Epidermal melanocyte (primary cell): ENCODE measurements around the gene SOX8.

ENCODE experiments used
- DNase-seq: peaks from one replicate; pipeline ENCODE4 v3.0.0; 2011; ENCODE audit warnings: low spot score; ENCODE audit not compliant: insufficient read length

The SOX8 gene

GRCh38 chr16:986411-986810, 4.8 kb downstream of the SOX8 start:
- DNase-seq = no peak

DNA sequence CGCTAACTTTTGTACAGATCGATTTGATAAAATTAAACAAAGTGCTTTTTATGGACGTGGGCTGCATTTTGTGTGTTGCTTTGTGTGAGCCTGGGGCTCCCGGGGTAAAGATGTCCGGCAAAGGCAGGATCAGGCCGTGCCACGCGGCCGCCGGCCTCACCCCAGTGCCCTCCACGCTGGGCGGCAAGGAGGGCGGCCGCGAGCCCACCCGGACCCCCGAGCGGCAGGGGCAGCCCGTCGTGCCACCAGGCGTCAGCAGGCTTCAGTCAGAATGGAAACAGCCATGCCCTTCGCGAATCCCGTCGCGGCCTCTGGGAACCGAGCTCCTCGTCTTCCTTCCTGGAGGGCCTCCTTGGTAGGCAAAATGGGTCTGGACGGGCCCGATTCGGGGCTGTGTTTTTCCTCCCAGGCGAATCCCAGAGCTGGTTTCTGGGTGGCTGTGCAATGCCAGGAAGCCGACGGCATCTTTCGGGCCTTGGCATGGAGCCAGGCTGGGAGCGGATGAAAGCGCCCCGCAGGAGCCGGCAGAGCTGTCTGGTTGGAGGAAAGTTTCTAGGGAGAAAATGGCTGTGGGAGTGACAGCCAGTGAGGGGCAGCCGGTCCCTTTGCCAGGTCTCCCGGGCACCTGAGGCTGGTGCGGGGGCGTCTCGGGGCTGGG, 5.5 kb downstream of the SOX8 start:
- no peak for DNase-seq

DNA sequence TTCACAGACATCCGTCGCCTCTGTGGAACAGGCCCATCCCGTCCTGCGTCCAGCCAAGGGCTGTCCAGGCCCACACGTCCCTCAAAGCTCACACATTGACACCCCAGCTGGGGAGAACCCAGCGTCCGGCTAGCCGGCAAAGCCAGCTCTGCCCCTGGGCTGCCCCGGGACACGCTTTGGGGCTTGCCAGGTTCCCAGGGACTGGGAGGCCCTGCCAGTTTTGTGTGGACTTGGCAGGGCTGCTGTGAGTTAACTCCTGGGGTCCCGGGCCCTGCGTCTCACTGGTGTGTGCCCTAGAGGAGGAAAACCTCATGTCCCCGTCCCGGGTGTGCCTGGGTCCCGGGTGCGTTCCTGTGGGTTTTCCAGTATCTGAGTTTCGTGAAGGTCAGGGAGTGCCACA, 6.3 kb downstream of the SOX8 start:
- DNase-seq = no peak

DNA sequence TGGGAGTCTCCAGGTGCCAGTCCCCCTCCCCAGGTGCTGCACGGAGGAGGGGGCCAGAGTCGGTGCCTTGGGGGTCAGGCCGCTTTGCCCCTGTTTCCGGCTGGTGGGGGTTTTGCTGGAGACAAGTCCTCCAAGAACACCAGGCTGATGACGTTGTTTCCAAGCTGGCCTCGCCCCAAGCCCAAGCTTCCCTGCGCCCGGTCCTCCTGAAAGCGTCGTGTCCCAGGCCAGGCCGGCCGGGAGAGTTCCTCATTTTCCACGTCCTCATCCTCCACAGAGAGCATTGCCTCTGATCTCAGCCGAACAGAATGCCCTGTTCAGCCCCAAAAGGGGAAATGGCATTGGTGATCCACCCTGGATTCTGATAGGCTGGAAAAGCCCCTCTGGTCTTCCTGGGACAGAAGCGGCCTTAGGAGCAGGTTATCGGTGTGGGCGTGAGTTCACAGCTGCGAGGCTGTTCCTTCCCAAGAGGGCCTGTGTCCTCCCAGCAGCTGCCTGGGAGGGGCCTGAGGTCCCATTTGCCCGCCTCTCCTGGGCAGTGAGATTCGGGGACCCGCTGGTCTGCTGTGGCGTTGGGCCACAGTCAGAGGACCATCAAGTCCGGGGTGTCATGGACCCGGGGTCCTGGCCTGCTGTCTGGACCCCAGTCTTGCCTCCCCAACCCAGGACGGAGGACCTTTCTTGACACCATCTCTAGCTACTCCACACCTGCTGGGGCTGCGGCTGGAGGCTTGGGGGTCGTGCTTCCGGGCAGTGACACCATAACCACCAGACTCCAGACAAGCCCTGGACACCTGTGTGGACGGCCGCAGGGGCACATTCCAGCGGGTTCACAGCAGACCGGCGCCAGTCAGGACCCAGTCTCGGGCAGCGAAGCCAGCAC, 7.1 kb downstream of the SOX8 start:
- no peak for DNase-seq

DNA sequence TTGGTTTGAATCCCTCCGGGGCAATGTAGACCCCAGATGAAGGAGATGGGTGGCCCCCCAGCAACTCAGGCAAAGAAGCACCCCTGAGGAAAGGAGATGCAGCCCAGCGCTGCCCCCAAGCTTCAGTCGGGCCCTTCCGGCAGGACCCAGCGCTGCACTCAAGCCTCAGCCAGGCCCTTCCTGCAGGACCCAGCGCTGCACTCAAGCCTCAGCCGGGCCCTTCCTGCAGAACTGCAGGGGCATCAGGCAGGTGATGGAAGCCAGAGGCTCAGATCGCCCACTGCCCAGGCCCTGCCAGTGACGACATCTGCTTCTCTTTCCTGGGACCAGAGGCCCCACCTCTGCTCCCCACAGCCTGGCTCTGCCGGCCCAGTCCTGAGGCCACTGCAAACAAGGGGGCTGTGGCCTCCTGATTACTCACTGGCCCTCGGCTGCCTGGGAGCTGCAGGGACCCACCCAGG, 7.8 kb downstream of the SOX8 start:
- no peak for DNase-seq

GRCh38 chr16:990516-991291, 9.1 kb downstream of the SOX8 start:
- DNase-seq = no peak

GRCh38 chr16:991345-991744, 9.8 kb downstream of the SOX8 start:
- DNase-seq = no peak

- no peak for DNase-seq
These were observed 10.2 kb downstream of the SOX8 start for GRCh38 chr16:991773-992172.

GRCh38 chr16:993731-994130, 12.2 kb downstream of the SOX8 start:
- no peak for DNase-seq

- DNase-seq = no peak
These were observed 13.5 kb downstream of the SOX8 start for GRCh38 chr16:995087-995486.

DNA sequence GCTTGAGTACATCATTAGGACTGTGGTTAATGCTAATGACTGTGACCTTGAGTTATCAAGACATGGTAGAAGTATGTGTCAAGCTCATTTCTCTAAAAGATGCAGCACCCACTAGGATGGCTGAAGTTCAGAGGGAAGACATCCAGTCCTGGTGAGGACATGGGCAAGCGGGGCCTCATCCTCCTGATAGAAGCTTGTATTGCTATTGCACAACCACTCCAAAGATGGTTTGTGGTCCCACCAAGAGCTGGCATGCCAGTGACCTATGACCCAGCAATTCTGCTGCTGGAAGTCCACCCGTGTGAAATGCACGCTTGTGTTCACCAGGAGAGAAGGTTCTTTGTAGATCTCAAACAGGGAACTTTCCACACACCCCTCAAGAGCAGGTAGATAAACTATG, 14.2 kb downstream of the SOX8 start:
- DNase-seq = no peak

GRCh38 chr16:996681-997080, 15.1 kb downstream of the SOX8 start:
- DNase-seq = no peak

DNA sequence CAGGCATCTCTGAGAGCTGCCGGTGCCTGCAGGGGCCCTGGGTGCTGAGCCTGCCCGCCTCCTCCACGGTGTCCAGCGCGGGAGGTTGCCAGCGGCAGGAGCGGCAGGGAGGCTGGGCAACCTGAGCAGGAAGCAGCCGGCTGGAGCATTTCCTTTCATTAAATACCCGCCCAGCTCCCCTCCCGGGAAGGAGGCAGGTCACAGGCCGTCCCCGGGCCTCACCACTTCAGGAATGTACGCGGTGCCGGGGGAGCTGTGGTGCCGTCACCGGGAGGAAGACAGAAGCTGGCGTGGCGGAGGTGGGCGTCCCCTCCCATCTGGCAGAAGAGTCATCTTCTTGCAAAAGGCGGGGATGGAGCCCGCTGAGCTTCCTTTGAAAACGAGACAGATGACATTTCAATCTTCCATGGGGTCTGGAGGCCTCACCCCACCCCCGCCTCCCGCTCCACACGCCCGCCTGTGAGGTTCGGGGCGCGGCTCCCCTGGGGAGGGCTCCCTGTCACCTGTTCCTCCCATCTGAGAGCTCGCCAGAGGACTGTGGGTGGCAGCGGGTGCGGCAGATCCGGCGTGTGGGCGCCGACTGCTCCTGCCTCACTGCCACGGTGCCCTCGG, 16.0 kb downstream of the SOX8 start:
- DNase-seq = no peak

DNA sequence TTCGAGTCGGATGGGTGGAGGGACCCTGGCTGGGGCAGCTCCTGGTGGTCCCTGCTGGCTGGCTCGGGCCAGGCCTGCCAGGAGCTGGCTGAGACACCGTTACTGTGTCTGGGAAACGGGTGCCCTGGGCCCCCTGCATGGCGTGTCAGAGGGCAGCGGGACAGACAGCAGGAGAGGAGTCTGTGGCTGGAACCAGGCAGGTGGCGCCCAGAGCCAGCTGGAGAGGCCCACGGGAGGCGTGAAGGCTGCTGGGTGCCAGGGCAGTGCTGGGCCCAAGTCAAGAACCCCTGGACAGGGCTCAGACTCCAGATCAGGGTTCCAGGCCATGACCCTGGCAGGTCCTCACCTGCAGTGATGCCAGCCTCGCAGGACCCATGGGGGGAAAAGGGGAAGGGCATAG, 16.6 kb downstream of the SOX8 start:
- DNase-seq = no peak

- no peak for DNase-seq
These were observed 17.0 kb downstream of the SOX8 start for GRCh38 chr16:998615-999014.

- DNase-seq = no peak
These were observed 18.1 kb downstream of the SOX8 start for GRCh38 chr16:999677-1000076.

- DNase-seq = no peak
These were observed 19.0 kb downstream of the SOX8 start for GRCh38 chr16:1000608-1001007.

DNA sequence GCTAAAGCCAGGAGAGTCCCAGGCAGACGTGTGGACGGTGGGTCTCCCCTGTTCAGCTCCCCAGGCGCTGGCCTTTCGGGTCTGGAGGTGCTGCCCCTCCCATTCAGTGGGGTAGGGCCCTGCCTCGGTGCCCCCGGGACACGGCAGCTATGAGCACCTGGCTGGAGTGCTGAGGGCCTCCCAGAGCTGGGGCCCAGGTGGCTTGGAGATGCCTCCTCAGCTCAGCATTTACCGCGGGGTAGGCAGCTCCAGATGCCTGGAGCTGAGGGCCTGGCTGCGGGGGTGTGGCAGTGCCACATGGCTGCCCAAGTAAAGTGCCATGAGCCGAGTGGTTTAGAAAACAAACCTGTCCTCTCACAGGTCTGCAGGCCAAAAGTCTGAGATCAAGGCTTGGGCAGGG, 19.5 kb downstream of the SOX8 start:
- no peak for DNase-seq

GRCh38 chr16:1002399-1003166, 21.0 kb downstream of the SOX8 start:
- DNase-seq = peak; percentile 57

DNA sequence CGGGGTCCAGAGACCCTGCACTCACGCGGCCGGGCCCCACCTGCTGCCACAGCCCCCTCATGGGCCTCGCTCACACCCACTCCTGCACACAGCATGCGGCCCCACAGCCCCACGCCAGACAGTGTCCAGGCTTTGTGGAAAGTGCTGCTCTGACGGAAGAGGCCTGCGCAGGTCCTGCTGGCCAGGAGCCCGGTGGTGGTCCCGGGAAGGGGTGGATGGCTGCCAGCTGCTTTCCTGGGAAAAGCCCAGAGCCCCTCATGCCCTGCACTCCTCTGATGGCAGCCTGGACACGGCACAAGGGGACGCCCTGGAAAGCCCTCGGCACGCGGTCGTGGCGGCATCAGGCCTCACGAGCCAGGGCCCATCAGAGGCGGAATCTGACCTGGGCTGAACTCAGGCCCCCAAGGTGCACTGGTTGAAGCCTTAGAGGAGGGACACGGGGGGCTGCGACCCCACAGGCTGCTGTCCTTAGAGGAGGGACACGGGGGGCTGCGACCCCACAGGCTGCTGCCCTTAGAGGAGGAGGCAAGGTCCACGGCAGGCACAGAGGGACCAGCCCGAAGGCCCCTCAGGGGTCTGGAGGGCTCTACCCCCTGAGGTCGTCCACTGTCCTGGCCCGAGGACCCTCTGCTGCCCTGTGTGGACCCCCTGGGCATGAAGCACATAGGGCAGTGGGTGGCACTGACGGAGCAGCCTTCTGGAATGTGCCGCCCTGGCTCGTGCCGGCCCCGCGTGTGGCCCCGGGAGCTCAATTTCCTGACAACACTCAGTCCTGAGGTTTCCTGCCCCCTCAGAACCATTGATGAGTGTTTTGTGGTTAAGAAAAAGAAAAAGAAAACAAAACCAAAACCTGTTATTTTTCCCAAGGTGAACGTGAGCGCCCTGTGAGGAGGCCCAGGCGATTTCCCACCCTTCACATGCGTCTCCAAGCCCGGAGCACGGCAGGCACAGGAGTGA, 22.1 kb downstream of the SOX8 start:
- DNase-seq = no peak
